ENCODE results near the gene CCDC126.
"Not testable (repeated sequence)": the region's sequence is repeated elsewhere in the genome, so short reads cannot be mapped to it uniquely, and the experiment has no call there.

The CCDC126 gene

DNA sequence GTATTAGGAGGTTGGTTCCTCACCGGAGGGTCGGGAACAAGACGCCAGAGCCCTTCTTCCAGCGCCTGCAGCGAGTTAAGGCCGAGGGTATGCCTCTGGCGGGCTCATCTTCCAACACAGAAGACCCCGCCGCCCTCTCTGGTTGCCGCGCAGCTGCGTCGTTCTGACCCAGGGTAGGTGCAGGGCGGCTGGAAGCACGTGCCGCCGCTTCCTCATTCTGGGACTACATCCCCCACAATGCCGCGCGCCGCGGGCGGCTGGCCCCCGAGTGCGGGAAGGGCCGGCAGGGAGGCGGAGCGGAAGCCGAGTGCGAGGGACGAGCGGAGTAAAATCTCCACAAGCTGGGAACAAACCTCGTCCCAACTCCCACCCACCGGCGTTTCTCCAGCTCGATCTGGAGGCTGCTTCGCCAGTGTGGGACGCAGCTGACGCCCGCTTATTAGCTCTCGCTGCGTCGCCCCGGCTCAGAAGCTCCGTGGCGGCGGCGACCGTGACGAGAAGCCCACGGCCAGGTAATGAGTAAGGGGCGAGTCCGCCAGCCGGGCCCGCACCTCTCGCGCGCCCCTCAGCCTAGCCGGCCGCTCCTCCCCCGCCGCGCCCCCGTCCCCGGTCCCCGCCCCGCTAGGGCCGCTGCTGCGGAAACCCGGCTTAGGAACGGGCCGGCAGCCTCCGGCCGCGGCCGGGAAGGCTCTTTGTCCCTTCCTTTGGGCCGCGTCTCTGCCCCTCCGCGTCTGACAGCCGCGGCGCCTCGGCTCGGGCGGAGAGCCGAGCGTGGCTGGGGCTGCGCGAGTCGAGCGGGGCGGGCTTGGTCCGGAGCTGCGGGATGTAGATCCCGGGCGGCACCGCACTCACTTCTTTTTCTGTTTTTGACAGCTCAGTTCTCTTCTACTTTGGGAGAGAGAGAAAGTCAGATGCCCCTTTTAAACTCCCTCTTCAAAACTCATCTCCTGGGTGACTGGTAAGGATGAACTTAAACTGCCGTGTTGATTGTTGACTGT lies at the start of gene CCDC126:
Gene CCDC126, plus strand, starts transcription at position 289 of the 998 bp plus-strand sequence. CDS start 13,934 bp downstream, outside the sequence.
- peak; percentile 89 for DNase-seq

GRCh38 chr7:23547662-23548061 lies 49.5 kb upstream of the CCDC126 start:
- DNase-seq (no peak), ATAC-seq (no peak)

More for the DNA sequence above, at the start of gene CCDC126:
- peak; percentile 82 for ATAC-seq

DNA sequence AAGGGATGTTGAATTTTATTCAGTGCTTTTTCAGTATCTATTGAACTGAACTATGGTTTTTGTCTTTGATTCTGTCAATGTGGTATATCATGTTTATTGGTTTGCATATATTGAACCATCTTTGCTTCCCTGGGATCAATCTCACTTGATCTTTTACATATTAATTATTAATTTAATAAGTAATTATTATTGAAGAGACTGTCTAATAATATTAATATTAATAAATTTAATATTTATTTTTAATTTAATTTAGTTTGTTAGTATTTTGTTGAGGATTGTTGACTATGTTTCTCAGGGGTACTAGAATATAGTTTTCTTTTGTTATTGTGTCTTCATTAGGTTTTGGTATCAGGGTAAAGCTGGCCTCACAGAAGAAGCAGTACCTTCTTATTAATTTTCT lies 38.9 kb upstream of the CCDC126 start:
- DNase-seq = no peak

GRCh38 chr7:23570592-23571200 lies 26.5 kb upstream of the CCDC126 start:
- ATAC-seq (peak; percentile 71), DNase-seq (peak; percentile 70)

More for the DNA sequence above, 38.9 kb upstream of the CCDC126 start:
- ATAC-seq = no peak

DNA sequence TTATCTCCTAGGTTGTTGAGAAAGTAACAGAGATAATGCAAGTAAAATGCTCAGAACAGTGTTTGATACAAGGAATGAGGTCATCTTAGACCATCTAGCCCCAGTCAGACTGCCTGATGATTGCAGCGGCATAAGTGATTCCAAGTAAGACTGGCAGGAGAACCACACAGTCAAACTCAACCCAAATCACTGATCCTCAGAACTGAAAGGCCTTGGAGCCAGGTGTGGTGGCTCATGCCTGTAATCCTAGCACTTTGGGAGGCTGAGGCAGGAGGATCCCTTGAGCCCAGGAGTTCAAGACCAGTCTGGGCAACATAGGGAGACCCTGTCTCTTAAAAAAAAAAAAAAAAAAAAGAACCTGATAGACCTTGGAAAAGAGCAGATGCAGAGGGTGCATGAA lies 15.2 kb upstream of the CCDC126 start:
- DNase-seq, ATAC-seq: not testable (repeated sequence)

DNA sequence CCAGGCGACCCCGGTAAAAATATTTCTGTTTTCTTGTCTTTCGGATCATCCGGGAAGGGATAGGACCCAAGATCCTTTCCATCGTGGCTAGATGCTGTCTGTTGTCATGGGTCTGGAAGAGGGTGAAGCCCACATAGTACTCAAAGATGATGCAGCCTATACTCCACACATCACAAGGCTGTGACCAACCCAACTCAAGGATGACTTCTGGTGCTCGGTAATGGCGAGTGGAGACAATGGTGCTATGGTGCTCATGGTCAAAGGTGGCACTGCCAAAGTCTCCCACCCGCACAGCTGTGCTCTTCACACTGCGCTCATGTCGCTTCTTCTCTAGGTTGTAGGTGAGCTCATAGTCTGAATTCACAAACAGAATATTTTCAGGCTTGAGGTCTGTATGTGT lies 11.9 kb upstream of the CCDC126 start:
- DNase-seq, ATAC-seq: not testable (repeated sequence)

- ATAC-seq (no peak), DNase-seq (no peak)
These were observed 11.0 kb upstream of the CCDC126 start for GRCh38 chr7:23586159-23586558.

- no peak for DNase-seq
- no peak for ATAC-seq
These were observed 6.7 kb upstream of the CCDC126 start for GRCh38 chr7:23590529-23590928.

DNA sequence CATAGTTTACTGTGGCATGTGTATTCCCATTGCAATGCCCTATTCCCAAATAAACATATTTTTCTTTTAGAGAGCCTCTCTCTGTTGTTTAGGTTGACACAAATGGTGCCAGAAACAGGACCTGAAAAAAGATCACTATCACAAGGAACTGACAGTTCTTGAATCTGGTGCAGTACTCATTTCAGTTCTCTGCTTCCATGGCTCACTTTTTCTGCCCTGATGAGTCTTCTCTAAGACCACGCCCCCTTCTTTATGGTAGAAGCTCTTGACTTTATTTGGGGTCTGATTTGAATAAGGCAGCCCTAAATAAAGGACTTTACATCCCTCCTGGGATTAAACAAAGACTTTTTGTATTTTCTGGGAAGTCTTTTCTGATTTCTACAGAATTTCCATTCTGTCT lies 3.5 kb upstream of the CCDC126 start:
- DNase-seq (no peak), ATAC-seq (peak; percentile 34)

- peak; percentile 87 for ATAC-seq
- peak; percentile 40 for DNase-seq
These were observed 2.1 kb upstream of the CCDC126 start for GRCh38 chr7:23594879-23595604.

- ATAC-seq (no peak), DNase-seq (no peak)
These were observed 1.1 kb downstream of the CCDC126 start for GRCh38 chr7:23598296-23598695.

GRCh38 chr7:23600236-23600635 lies 3.1 kb downstream of the CCDC126 start:
- DNase-seq = no peak
- no peak for ATAC-seq

- DNase-seq (no peak), ATAC-seq (no peak)
These were observed 6.6 kb downstream of the CCDC126 start for GRCh38 chr7:23603632-23604295.

GRCh38 chr7:23604296-23604640 lies 7.1 kb downstream of the CCDC126 start:
- DNase-seq (no peak), ATAC-seq (no peak)

- DNase-seq = no peak
- no peak for ATAC-seq
These were observed 9.9 kb downstream of the CCDC126 start for GRCh38 chr7:23607130-23607529.

- DNase-seq (no peak), ATAC-seq (no peak)
These were observed 10.7 kb downstream of the CCDC126 start for GRCh38 chr7:23607866-23608265.

DNA sequence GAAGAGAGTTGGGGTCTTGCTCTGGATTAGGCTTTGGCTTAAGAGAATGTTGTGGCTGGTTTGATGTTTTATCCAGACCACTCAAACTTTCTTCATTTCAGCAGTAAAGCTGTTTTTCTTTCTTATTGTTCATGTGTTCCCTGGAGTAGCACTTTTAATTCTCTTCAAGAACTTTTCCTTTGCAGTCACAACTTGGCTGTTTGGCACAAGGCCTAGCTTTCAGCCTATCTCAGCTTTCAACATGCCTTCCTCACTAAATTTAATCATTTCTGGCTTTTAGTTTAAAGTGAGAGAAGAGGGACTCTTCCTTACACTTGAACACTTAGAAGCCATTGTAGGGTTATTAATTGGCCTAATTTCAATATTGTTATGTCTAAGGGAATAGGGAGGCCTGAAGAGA lies 18.1 kb downstream of the CCDC126 start:
- no peak for DNase-seq
- no peak for ATAC-seq

DNA sequence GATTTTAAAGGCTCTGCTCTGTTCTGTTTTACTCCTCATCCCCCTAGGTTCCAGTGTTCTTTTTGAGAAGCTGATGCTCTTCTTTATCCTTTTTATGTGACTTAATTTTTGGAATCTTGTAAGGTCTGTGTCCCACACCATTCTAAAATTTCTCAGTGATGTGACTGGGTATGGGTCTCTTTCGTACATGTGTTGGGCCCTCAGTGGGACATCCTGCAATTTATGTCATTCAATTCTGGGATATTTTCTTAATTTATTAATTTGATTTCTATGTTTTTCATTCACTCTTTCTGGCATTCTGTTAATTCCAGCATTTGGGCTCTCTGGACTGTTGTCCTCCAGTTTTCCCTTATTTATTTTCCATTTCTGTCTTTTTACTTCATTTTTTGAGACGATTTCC lies 19.4 kb downstream of the CCDC126 start:
- ATAC-seq (no peak), DNase-seq (no peak)

GRCh38 chr7:23617482-23617881 lies 20.3 kb downstream of the CCDC126 start:
- ATAC-seq (no peak), DNase-seq (no peak)

GRCh38 chr7:23618241-23618640 lies 21.1 kb downstream of the CCDC126 start:
- DNase-seq (no peak), ATAC-seq (no peak)

- DNase-seq (no peak), ATAC-seq (no peak)
These were observed 22.0 kb downstream of the CCDC126 start for GRCh38 chr7:23619141-23619540.

DNA sequence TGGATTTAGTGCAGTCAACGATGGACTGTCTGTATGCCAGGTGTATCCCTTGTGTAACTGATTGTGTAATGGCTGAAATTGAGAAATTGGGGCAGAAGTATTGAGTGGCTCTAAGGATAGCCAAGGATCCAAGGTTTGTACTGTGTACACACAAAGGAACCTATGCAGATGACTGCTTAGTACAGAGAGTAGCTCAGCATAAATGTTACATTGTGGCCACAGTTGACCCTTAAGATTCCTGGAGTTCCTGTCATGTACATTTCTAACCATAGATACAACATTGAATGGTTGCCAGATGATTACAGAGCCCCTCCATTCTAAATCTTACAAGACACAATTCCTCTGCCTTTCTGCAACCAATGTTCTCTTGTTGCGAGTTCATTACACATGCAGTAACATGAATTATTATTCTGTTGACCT lies 25.3 kb downstream of the CCDC126 start:
- ATAC-seq = no peak
- no peak for DNase-seq
